Activated naive CD4-positive, alpha-beta T cell treated with anti-CD3 and anti-CD28 coated beads, Interleukin-2, amount 10 ng/mL, durations not matched to agents 7 days and 5 days (primary cell): Measurements from ENCODE around the gene GPRIN3.
A peak's percentile ranks its signal among the peaks of the same experiment; 100 is the strongest.

Experiments
- CTCF ChIA-PET: fragments of 350-600 bp; sonication (Branson Sonifier 250); formaldehyde crosslinking; loops from one replicate; lab custom pipeline; 2021; ENCODE audit warnings: antibody characterized with exemption; lab: Charles Lee
- DNase-seq: peaks from one replicate; pipeline ENCODE4 v3.0.0-alpha.2; 2020
- H3K27ac Mint-ChIP-seq: one replicate; pipeline ENCODE4 v1.8.0; 2021; ENCODE audit warnings: mild to moderate bottlenecking, moderate library complexity, mixed read lengths
- H3K27me3 Mint-ChIP-seq: one replicate; pipeline ENCODE4 v1.8.0; 2021; ENCODE audit warnings: mild to moderate bottlenecking, mixed read lengths
- H3K36me3 Mint-ChIP-seq: one replicate; pipeline ENCODE4 v1.8.0; 2021; ENCODE audit warnings: mixed read lengths
- H3K4me1 Mint-ChIP-seq: one replicate; pipeline ENCODE4 v1.8.0; 2021; ENCODE audit warnings: mixed read lengths
- H3K4me3 Mint-ChIP-seq: one replicate; pipeline ENCODE4 v1.8.0; 2021; ENCODE audit warnings: mild to moderate bottlenecking, moderate library complexity, mixed read lengths
- H3K9me3 Mint-ChIP-seq: one replicate; pipeline ENCODE4 v1.8.0; 2021; ENCODE audit warnings: mixed read lengths

Gene GPRIN3

DNA sequence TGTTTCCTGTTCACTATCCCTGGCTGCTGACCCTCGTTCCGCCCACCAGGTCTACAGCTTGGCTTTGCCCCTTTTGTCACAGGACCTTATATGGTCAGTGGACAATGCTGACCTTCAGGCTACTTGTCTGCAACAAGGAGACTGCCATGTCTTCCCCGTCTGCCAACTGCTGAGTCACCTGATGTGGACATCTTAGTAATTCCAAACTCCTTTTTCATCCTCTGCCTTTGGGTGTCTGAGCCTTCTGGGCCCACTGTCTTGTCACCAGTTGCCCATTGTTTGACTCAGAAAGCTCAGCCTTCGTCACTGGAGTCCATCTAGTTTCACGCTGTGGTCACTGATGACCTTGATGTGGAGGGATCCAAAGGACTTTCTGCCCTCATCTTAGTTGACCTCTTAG is 30.2 kb downstream of the GPRIN3 start:
- CTCF ChIA-PET = interaction anchor here (4.5 kb wide), 1 partner anchor 21 kb away, joined by 14 read pairs; no protein-coding TSS in a partner anchor
- DNase-seq = no peak
- Mint-ChIP-seq H3K27ac (no peak overlapping the region), H3K9me3 (peaks cover 6% of the 10 kb centered on the region), H3K36me3 (peaks cover 43% of the 10 kb centered on the region), H3K27me3 (no peaks in the 10 kb centered on the region), H3K4me3 (no peak overlapping the region), H3K4me1 (peaks cover 40% of the 10 kb centered on the region)

DNA sequence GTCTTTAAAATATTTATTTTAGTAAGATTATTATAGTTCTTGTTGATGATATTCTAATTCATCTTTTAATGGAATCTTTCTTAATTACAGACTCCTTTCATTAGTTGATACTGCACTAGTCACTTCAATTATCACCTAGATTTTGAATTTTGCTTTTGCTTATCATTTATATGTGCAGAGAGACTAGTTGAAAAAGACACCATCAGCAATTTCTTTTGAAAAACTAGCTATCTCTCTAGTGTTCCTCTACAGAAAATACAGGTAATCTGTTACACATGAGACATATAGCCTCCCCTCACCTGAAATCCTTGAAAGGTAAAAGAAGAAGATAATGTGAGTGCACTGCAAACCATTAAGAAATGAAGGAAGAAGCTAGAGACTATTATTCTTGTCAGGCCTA is 31.3 kb downstream of the GPRIN3 start:
- DNase-seq = no peak
- CTCF ChIA-PET = interaction anchor here (0.8 to 4.5 kb wide), 2 partner anchors 10 to 20 kb away, joined by 3 to 14 read pairs; no protein-coding TSS in a partner anchor

GRCh38 chr4:89275587-89275986 is 32.0 kb downstream of the GPRIN3 start:
- peaks cover 57% of the 10 kb centered on the region for H3K36me3 Mint-ChIP-seq
- DNase-seq = no peak
- no peaks in the 10 kb centered on the region for H3K9me3 Mint-ChIP-seq
- CTCF ChIA-PET = interaction anchor here (1.2 to 1.8 kb wide), 2 partner anchors 10 to 159 kb away, joined by 3 read pairs; no protein-coding TSS in a partner anchor
- H3K4me1 Mint-ChIP-seq = peaks cover 49% of the 10 kb centered on the region
- no peak overlapping the region for H3K4me3 Mint-ChIP-seq
- no peaks in the 10 kb centered on the region for H3K27me3 Mint-ChIP-seq
- H3K27ac Mint-ChIP-seq = no peak overlapping the region

More for the DNA sequence above, 31.3 kb downstream of the GPRIN3 start:
- H3K27ac Mint-ChIP-seq = peak overlapping the region; percentile 38
- H3K9me3 Mint-ChIP-seq = peaks cover under 1% of the 10 kb centered on the region
- H3K4me1 Mint-ChIP-seq = peaks cover 43% of the 10 kb centered on the region
- H3K36me3 Mint-ChIP-seq = peaks cover 53% of the 10 kb centered on the region
- no peaks in the 10 kb centered on the region for H3K27me3 Mint-ChIP-seq
- no peak overlapping the region for H3K4me3 Mint-ChIP-seq

DNA sequence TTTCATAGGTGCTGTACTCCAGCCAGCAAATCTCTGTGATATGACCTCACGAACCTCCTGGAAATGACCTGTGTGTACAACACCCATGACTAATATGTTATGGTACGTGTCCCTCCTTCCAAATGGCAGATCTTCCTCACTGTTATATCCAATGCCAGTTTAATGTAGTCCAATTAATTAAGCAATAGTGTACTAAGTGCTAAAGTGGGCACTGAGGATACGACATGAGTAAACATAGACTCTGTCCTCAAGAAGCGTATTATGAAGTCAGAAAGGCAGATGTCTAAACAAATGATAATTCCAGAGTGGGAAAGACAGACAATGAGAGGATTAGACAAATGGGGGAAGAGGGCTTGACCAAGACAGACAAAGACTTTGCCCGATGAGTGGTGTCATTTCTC is 33.9 kb downstream of the GPRIN3 start:
- Mint-ChIP-seq H3K9me3 (no peaks in the 10 kb centered on the region), H3K4me1 (peaks cover 57% of the 10 kb centered on the region), H3K27ac (no peak overlapping the region), H3K36me3 (peaks cover 72% of the 10 kb centered on the region), H3K27me3 (no peaks in the 10 kb centered on the region), H3K4me3 (no peak overlapping the region)
- no peak for DNase-seq
- CTCF ChIA-PET = interaction anchor here (0.6 to 1.9 kb wide), 2 partner anchors 19 to 76 kb away, joined by 3 to 5 read pairs; no protein-coding TSS in a partner anchor

DNA sequence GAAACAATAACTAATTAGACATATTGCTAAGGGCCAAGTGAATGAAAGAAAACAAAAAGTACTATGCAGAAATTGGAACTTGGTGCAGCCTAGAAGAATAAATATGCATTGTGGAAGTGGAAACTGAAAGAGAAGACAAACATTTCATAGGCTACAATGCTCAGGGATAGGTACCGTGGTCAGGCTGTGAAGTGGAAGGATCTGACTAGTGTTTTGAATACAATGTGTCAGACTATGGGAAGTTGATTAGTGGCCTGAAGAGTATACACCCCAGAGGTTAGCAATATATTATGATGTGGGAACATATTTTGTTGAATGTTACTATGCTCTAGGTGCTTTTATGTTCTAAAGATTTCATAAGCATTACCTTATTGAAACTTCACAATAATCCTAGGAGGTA is 36.8 kb downstream of the GPRIN3 start:
- CTCF ChIA-PET = no interaction called here
- Mint-ChIP-seq H3K27ac (no peak overlapping the region), H3K4me3 (no peak overlapping the region), H3K4me1 (peaks cover 58% of the 10 kb centered on the region), H3K36me3 (peaks cover 78% of the 10 kb centered on the region), H3K9me3 (no peaks in the 10 kb centered on the region), H3K27me3 (no peaks in the 10 kb centered on the region)
- DNase-seq = no peak

GRCh38 chr4:89269121-89269666 is 38.4 kb downstream of the GPRIN3 start:
- H3K27ac Mint-ChIP-seq = peak overlapping the region; percentile 4
- H3K4me3 Mint-ChIP-seq = no peak overlapping the region
- peaks cover 7% of the 10 kb centered on the region for H3K9me3 Mint-ChIP-seq
- H3K27me3 Mint-ChIP-seq = no peaks in the 10 kb centered on the region
- peaks cover 74% of the 10 kb centered on the region for H3K36me3 Mint-ChIP-seq
- CTCF ChIA-PET = no interaction called here
- peaks cover 56% of the 10 kb centered on the region for H3K4me1 Mint-ChIP-seq
- DNase-seq = no peak

GRCh38 chr4:89268679-89269078 is 38.9 kb downstream of the GPRIN3 start:
- H3K36me3 Mint-ChIP-seq = peaks cover 74% of the 10 kb centered on the region
- peaks cover 58% of the 10 kb centered on the region for H3K4me1 Mint-ChIP-seq
- no peak overlapping the region for H3K4me3 Mint-ChIP-seq
- peaks cover 12% of the 10 kb centered on the region for H3K9me3 Mint-ChIP-seq
- CTCF ChIA-PET = no interaction called here
- no peaks in the 10 kb centered on the region for H3K27me3 Mint-ChIP-seq
- no peak overlapping the region for H3K27ac Mint-ChIP-seq
- DNase-seq = no peak

DNA sequence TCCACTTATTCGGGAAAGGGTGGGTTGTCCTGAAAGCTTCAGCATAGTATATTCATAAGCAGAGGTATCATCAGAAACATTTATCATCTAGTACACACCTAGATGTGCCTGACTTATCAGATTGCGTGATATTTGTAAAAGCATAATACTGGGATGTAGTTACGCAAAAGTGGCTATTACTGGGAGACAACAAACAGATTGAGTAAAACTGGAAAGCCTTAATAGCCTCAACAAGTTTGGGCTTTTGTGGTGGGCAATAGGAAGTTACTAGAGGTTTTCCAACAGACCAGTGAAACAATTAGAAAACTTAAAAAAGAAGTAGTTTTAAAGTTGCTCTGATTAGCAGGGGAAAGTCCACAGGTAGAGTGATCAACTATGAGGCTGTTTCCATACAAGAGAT is 39.8 kb downstream of the GPRIN3 start:
- H3K4me3 Mint-ChIP-seq = no peak overlapping the region
- H3K9me3 Mint-ChIP-seq = peaks cover 12% of the 10 kb centered on the region
- CTCF ChIA-PET = no interaction called here
- H3K4me1 Mint-ChIP-seq = peaks cover 65% of the 10 kb centered on the region
- H3K27ac Mint-ChIP-seq = no peak overlapping the region
- H3K36me3 Mint-ChIP-seq = peaks cover 80% of the 10 kb centered on the region
- no peak for DNase-seq
- H3K27me3 Mint-ChIP-seq = no peaks in the 10 kb centered on the region

DNA sequence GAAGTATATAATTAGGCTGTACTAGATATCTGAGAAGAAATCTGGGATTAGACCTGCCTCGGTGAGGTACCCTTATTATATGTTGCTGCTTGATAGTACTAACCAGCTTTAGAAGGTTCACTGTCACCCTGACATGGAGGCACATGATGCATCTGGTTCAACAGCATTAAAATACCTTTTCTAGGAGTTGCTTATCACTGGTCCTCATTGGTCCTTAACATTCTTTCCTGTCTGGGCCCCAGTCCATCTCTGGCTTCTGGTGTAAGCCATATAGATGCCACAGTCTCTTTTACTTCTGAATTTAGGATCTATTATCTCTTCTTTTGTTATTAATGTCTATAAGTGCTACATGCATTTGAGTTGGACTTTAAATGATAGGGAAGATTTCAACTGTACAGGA is 40.2 kb downstream of the GPRIN3 start:
- H3K9me3 Mint-ChIP-seq = peaks cover 13% of the 10 kb centered on the region
- CTCF ChIA-PET = no interaction called here
- no peaks in the 10 kb centered on the region for H3K27me3 Mint-ChIP-seq
- DNase-seq = no peak
- no peak overlapping the region for H3K27ac Mint-ChIP-seq
- H3K4me1 Mint-ChIP-seq = peaks cover 66% of the 10 kb centered on the region
- no peak overlapping the region for H3K4me3 Mint-ChIP-seq
- H3K36me3 Mint-ChIP-seq = peaks cover 79% of the 10 kb centered on the region

DNA sequence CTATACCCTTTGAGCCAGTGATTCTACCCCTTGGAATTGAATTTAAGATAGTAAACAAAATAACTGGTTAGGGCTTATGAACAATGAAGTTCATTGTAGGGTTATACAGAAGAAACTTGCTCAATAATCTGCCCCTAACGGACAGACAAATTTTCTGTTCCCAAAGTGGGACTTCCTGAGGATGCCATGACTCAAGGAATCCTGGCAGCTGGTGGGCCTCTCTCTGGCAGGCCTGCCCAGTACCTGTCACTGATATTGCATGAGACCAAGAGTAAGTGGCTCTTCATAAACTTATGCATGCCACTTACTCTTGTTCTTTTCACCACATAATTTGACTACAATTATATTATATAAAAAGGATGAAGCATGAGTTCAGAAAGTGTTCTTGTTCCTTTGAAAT is 41.5 kb downstream of the GPRIN3 start:
- H3K9me3 Mint-ChIP-seq = peaks cover 13% of the 10 kb centered on the region
- H3K27me3 Mint-ChIP-seq = no peaks in the 10 kb centered on the region
- CTCF ChIA-PET = no interaction called here
- H3K36me3 Mint-ChIP-seq = peaks cover 73% of the 10 kb centered on the region
- no peak overlapping the region for H3K27ac Mint-ChIP-seq
- no peak for DNase-seq
- H3K4me3 Mint-ChIP-seq = no peak overlapping the region
- H3K4me1 Mint-ChIP-seq = peaks cover 59% of the 10 kb centered on the region

- Mint-ChIP-seq H3K27me3 (no peaks in the 10 kb centered on the region), H3K4me1 (peaks cover 68% of the 10 kb centered on the region), H3K36me3 (peaks cover 65% of the 10 kb centered on the region), H3K27ac (no peak overlapping the region), H3K9me3 (peaks cover 13% of the 10 kb centered on the region), H3K4me3 (no peak overlapping the region)
- no peak for DNase-seq
- CTCF ChIA-PET = no interaction called here
Measured at GRCh38 chr4:89263265-89263664, 44.3 kb downstream of the GPRIN3 start.

DNA sequence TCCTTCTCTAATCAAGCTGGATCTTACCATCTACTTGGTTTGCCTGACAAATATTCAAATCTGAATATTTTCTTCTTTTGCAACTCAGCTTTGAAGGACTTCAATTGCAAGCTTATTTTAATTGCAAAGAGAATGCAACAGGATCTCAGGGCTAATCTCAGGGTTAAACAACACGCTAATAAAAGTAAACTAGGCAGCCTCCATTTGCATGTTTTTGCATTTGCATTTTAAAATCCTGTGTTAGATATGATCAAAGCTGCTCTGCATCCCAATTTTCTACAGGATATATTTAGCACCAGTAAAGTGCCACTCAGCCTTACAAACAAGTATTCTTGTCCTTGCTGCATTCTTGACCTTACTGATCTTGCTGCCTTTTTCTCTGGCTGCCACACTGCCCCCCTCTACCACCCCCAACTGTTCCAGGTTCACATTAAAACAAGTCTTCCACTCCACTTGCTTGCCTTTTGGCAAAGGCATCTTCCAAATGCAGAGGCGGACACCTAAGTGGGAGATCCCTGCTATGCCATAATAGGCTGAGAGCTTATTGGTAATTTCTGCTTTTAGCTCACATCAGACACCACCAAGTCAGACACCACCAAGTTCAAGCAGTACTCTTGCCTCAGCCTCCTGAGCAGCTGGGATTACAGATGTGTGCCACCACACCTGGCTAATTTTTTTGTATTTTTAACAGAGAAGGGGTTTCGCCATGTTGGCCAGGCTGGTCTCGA is 48.1 kb downstream of the GPRIN3 start:
- CTCF ChIA-PET = interaction anchor here (1.9 kb wide), 1 partner anchor 33 kb away, joined by 5 read pairs; no protein-coding TSS in a partner anchor
- Mint-ChIP-seq H3K27me3 (no peaks in the 10 kb centered on the region), H3K36me3 (peaks cover 62% of the 10 kb centered on the region), H3K4me3 (no peak overlapping the region), H3K9me3 (peaks cover 11% of the 10 kb centered on the region), H3K27ac (peak overlapping the region; percentile 20), H3K4me1 (peaks cover 87% of the 10 kb centered on the region)
- no peak for DNase-seq

DNA sequence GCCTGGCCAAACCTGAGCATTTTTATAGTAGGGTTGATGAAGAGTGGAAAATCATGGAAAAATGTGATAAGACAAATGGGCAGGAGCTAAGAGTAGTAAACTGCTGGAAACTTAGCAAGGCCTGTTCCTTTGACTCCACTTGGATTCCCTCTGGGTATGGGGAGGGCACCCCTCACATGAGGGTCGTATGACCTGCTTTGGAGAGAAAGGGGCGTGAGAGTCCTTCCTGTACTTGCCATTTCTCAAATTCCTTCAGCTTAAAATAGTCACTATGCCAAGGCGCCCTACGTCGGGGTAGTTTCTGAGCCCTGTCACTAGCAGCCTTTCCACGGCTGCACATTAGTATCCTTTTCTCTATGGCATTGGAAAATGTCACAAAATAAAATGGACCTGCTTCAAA is 49.1 kb downstream of the GPRIN3 start:
- Mint-ChIP-seq H3K27me3 (no peaks in the 10 kb centered on the region), H3K4me3 (no peak overlapping the region), H3K36me3 (peaks cover 61% of the 10 kb centered on the region), H3K4me1 (peaks cover 87% of the 10 kb centered on the region), H3K9me3 (peaks cover 4% of the 10 kb centered on the region), H3K27ac (no peak overlapping the region)
- no peak for DNase-seq
- CTCF ChIA-PET = interaction anchor here (0.7 kb wide), 1 partner anchor 32 kb away, joined by 3 read pairs; no protein-coding TSS in a partner anchor

- Mint-ChIP-seq H3K27ac (peak overlapping the region; percentile 2), H3K9me3 (peaks cover 2% of the 10 kb centered on the region), H3K4me1 (peaks cover 86% of the 10 kb centered on the region), H3K36me3 (peaks cover 57% of the 10 kb centered on the region), H3K4me3 (no peak overlapping the region), H3K27me3 (no peaks in the 10 kb centered on the region)
- no peak for DNase-seq
- CTCF ChIA-PET = interaction anchor here (3.3 kb wide), 1 partner anchor 21 kb away, joined by 14 read pairs; no protein-coding TSS in a partner anchor
Measured at GRCh38 chr4:89257376-89257775, 50.2 kb downstream of the GPRIN3 start.
